ENCODE measurements around the gene PRDM16.

GRCh38 chr1:3433596-3434320 lies 364.8 kb downstream of the PRDM16 start:
- TF ChIP-seq, protein P1, sequence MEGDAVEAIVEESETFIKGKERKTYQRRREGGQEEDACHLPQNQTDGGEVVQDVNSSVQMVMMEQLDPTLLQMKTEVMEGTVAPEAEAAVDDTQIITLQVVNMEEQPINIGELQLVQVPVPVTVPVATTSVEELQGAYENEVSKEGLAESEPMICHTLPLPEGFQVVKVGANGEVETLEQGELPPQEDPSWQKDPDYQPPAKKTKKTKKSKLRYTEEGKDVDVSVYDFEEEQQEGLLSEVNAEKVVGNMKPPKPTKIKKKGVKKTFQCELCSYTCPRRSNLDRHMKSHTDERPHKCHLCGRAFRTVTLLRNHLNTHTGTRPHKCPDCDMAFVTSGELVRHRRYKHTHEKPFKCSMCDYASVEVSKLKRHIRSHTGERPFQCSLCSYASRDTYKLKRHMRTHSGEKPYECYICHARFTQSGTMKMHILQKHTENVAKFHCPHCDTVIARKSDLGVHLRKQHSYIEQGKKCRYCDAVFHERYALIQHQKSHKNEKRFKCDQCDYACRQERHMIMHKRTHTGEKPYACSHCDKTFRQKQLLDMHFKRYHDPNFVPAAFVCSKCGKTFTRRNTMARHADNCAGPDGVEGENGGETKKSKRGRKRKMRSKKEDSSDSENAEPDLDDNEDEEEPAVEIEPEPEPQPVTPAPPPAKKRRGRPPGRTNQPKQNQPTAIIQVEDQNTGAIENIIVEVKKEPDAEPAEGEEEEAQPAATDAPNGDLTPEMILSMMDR (conservative IDR thresholded peaks at IDR 0.05), result no peak
- TF ChIP-seq ZFX (IDR thresholded peaks at IDR 0.05), result no peak

Data from C4-2B (cell line).